ENCODE measurements around the gene RNF213. TPM values are rescaled to one million over a fixed set of nuclear protein-coding genes. Genes with fewer than 3 reads are reported as not detected.

Gene RNF213
- total and polyA plus RNA-seq, 4 donors: 18.2 to 104 (median 33.5) TPM

- TF ChIP-seq REST (IDR thresholded peaks at IDR 0.05): no peak
- TF ChIP-seq HNF4G (IDR thresholded peaks at IDR 0.05): no peak
- TF ChIP-seq CTCF (IDR thresholded peaks at IDR 0.05; ENCODE audit: low read depth, low read length, missing input control): no peak
Measured at GRCh38 chr17:80413771-80414507, 153.3 kb downstream of the RNF213 start (continued).

GRCh38 chr17:80414508-80414802 lies 153.8 kb downstream of the RNF213 start:
- H3K27me3 ChIP-seq (ENCODE audit: control insufficient read depth in 4 of 4, insufficient read depth in 4 of 4, low read length in 3 of 4): no peaks in the 10 kb centered on the region
- no peaks in the 10 kb centered on the region for H3K9me3 ChIP-seq (ENCODE audit: control insufficient read depth in 4 of 4, low read length in 3 of 4)
- peaks cover 0 to 8% (median 0%) of the 10 kb centered on the region in 4 donors for H3K36me3 ChIP-seq (ENCODE audit: control insufficient read depth in 4 of 4, insufficient read depth in 3 of 4, low read depth in 1 of 4, low read length in 3 of 4)
- TF ChIP-seq GABPA (IDR thresholded peaks at IDR 0.05 in 1 of 2, conservative IDR thresholded peaks at IDR 0.05 in 1 of 2) (no peak), FOXA2 (IDR thresholded peaks at IDR 0.05) (no peak), RAD21 (IDR thresholded peaks at IDR 0.05) (no peak), MAX (IDR thresholded peaks at IDR 0.05) (no peak), FOXA1 (IDR thresholded peaks at IDR 0.05) (no peak), CTCF (IDR thresholded peaks at IDR 0.05; ENCODE audit: low read depth, low read length, missing input control) (no peak), EGR1 (IDR thresholded peaks at IDR 0.05; ENCODE audit: low read depth in 2 of 2) (no peak), HNF4G (IDR thresholded peaks at IDR 0.05) (no peak)
- no peak for DNase-seq (ENCODE audit: low spot score)
- under 1% methylated on average over 15 of the region's 15 CpGs for WGBS
- peak overlapping the region; percentile 78 to 95 (median 91) for H3K4me3 ChIP-seq (ENCODE audit: low read depth in 1 of 3, low read length in 3 of 3)
- peak overlapping the region in 1 of 2 donors; percentile 87 for H3K9ac ChIP-seq (ENCODE audit: low read depth in 1 of 2, low read length in 2 of 2)
- peak overlapping the region; percentile 93 to 98 for H3K27ac ChIP-seq (ENCODE audit: low read depth in 1 of 2, low read length in 2 of 2)
- H3K4me1 ChIP-seq (ENCODE audit: control insufficient read depth in 4 of 4, insufficient read depth in 4 of 4, low read length in 3 of 4): peaks cover 12 to 29% (median 24%) of the 10 kb centered on the region in 4 donors

Measured in liver (tissue), 9 donors.